Measurements from ENCODE around the gene SH3D19.
"Not testable (repeated sequence)": the region's sequence is repeated elsewhere in the genome, so short reads cannot be mapped to it uniquely, and the experiment has no call there.

Gene SH3D19

GRCh38 chr4:151087467-151087866 lies 237.9 kb downstream of the SH3D19 start:
- no peak for DNase-seq

- DNase-seq = not testable (repeated sequence)
Observed at GRCh38 chr4:151077978-151078377, 247.4 kb downstream of the SH3D19 start.

GRCh38 chr4:151074416-151074916 lies 250.9 kb downstream of the SH3D19 start:
- DNase-seq = no peak

Measured in CD4-positive, alpha-beta T cell treated with Interleukin-17A for 4 hours (primary cell).